Cardiac muscle cell (in vitro differentiated cells and primary cell): ENCODE results near the gene NDFIP2. TPM values are rescaled to one million over a fixed set of nuclear protein-coding genes. Genes with fewer than 3 reads are reported as not detected.

ENCODE experiments used
- DNase-seq, 2 donors: peaks; one replicate each; pipeline versions ENCODE4 v3.0.0 to v3.0.0-alpha.2; 2010 to 2017; ENCODE audit warnings: low read depth in 1 of 2, low spot score in 1 of 2
- H3K27ac ChIP-seq: fragments of 200-600 bp; sonication (generic); 2 replicates; pipeline ENCODE4 v1.5.1; 2016
- H3K27me3 ChIP-seq: fragments of 200-600 bp; sonication (generic); 2 replicates; pipeline ENCODE4 v1.6.0; 2016; ENCODE audit warnings: control low read depth
- H3K36me3 ChIP-seq: fragments of 200-600 bp; sonication (generic); 2 replicates; pipeline ENCODE4 v1.5.1; 2016; ENCODE audit warnings: control low read depth
- H3K4me1 ChIP-seq: fragments of 200-600 bp; sonication (generic); 2 replicates; pipeline ENCODE4 v1.8.1; 2017; ENCODE audit warnings: low read depth, mild to moderate bottlenecking, mixed run types
- H3K4me3 ChIP-seq: fragments of 200-600 bp; sonication (generic); 2 replicates; pipeline ENCODE4 v1.5.1; 2016; ENCODE audit warnings: mild to moderate bottlenecking
- H3K9me3 ChIP-seq: fragments of 200-600 bp; sonication (generic); 2 replicates; pipeline ENCODE4 v1.5.1; 2017; ENCODE audit warnings: low read depth, mild to moderate bottlenecking, control low read depth
- CTCF ChIP-seq: IDR thresholded peaks from 2 replicates; pipeline ENCODE4 v1.5.1; 2012; ENCODE audit warnings: low read depth, mild to moderate bottlenecking, low read length
- polyA plus RNA-seq: library from polyadenylated mRNA; unstranded; fragments of >200 nt; fragmentation: Nextera tagmentation; extraction: Ambion mirVana; gene quantifications from 2 replicates; pipeline ENCODE4 v1.2.1, GENCODE V29; 2016
- total RNA-seq: library from RNA; depleted of rRNA; stranded (reverse); fragments of >200 nt; gene quantifications from 2 replicates; pipeline ENCODE4 v1.2.3, GENCODE V29; 2016

NDFIP2 gene
- total and polyA plus RNA-seq, 2 experiments from 2014 or later: 26.8 to 37.3 TPM

- Histone ChIP-seq H3K27me3 (no peaks in the 10 kb centered on the region), H3K27ac (no peak overlapping the region), H3K4me3 (no peak overlapping the region), H3K4me1 (peaks cover 4% of the 10 kb centered on the region), H3K9me3 (no peaks in the 10 kb centered on the region), H3K36me3 (no peaks in the 10 kb centered on the region)
- no peak for DNase-seq
- TF ChIP-seq CTCF: no peak
These were observed 15.2 kb downstream of the NDFIP2 start for GRCh38 chr13:79496188-79496587.

- no peak for DNase-seq
- Histone ChIP-seq H3K4me1 (peaks cover 4% of the 10 kb centered on the region), H3K36me3 (no peaks in the 10 kb centered on the region), H3K27ac (no peak overlapping the region), H3K9me3 (no peaks in the 10 kb centered on the region), H3K4me3 (no peak overlapping the region), H3K27me3 (no peaks in the 10 kb centered on the region)
- TF ChIP-seq CTCF: no peak
These were observed 16.1 kb downstream of the NDFIP2 start for GRCh38 chr13:79497064-79497463.

GRCh38 chr13:79497852-79498251 lies 16.9 kb downstream of the NDFIP2 start:
- peaks cover 11% of the 10 kb centered on the region for H3K4me1 ChIP-seq
- no peak for DNase-seq
- no peak for TF ChIP-seq CTCF
- H3K9me3 ChIP-seq: no peaks in the 10 kb centered on the region
- no peaks in the 10 kb centered on the region for H3K36me3 ChIP-seq
- no peaks in the 10 kb centered on the region for H3K27me3 ChIP-seq
- no peak overlapping the region for H3K4me3 ChIP-seq
- no peak overlapping the region for H3K27ac ChIP-seq

- Histone ChIP-seq H3K27ac (no peak overlapping the region), H3K9me3 (no peaks in the 10 kb centered on the region), H3K36me3 (no peaks in the 10 kb centered on the region), H3K4me3 (no peak overlapping the region), H3K4me1 (peaks cover 12% of the 10 kb centered on the region), H3K27me3 (no peaks in the 10 kb centered on the region)
- no peak for DNase-seq
- TF ChIP-seq CTCF: no peak
These were observed 19.9 kb downstream of the NDFIP2 start for GRCh38 chr13:79500829-79501228.

- Histone ChIP-seq H3K4me1 (peaks cover 12% of the 10 kb centered on the region), H3K36me3 (no peaks in the 10 kb centered on the region), H3K9me3 (no peaks in the 10 kb centered on the region), H3K4me3 (no peak overlapping the region), H3K27ac (no peak overlapping the region), H3K27me3 (no peaks in the 10 kb centered on the region)
- no peak for TF ChIP-seq CTCF
- DNase-seq: no peak
These were observed 20.7 kb downstream of the NDFIP2 start for GRCh38 chr13:79501538-79502232.
